Ovary (tissue), 3 donors: ENCODE data around the gene HNRNPU.

Experiments used
- CTCF ChIP-seq, 3 donors: fragments of 450-650 bp in 2 of 3; fragments of 200-600 bp in 1 of 3; IDR thresholded peaks; one replicate each; pipeline versions ENCODE4 v1.5.1 to v1.8.0; 2016 to 2022; ENCODE audit warnings: antibody characterized with exemption in 3 of 3, mild to moderate bottlenecking in 1 of 3
- POLR2A ChIP-seq: fragments of 450-650 bp; IDR thresholded peaks from one replicate; pipeline ENCODE4 v1.6.1; 2017; ENCODE audit warnings: antibody characterized with exemption, mild to moderate bottlenecking, moderate library complexity
- donor health status: DM: no; HTN: no; CAD: no.

GRCh38 chr1:244821134-244821533 lies 43.2 kb downstream of the HNRNPU start:
- TF ChIP-seq POLR2A (no peak), CTCF (IDR thresholded peaks at IDR 0.05) (no peak)
